Stimulated activated naive CD8-positive, alpha-beta T cell treated with anti-CD3 and anti-CD28 coated beads, Interleukin-15, amount 100 ng/mL, for 72 hours (primary cell): ENCODE data around the gene TRIM24.
"Not testable (repeated sequence)": the region's sequence is repeated elsewhere in the genome, so short reads cannot be mapped to it uniquely, and the experiment has no call there.

ENCODE experiments used
- ATAC-seq: fragments of 150-1000 bp; cut with Tn5 transposase; 2 replicates; pipeline ENCODE4 v1.10.0; 2021; ENCODE audit warnings: mild to moderate bottlenecking, moderate library complexity
- DNase-seq, 2 donors: peaks; one replicate each; pipeline ENCODE4 v3.0.0; 2021 to 2022
- H3K27ac Mint-ChIP-seq, 2 donors: one replicate each; pipeline ENCODE4 v1.8.0; 2022; ENCODE audit warnings: mild to moderate bottlenecking in 2 of 2, mixed read lengths in 2 of 2, moderate library complexity in 2 of 2
- H3K27me3 Mint-ChIP-seq: one replicate; pipeline ENCODE4 v1.8.0; 2022; ENCODE audit warnings: mixed read lengths
- H3K4me1 Mint-ChIP-seq: one replicate; pipeline ENCODE4 v1.8.0; 2022; ENCODE audit warnings: mild to moderate bottlenecking, mixed read lengths
- H3K4me3 Mint-ChIP-seq, 2 donors: one replicate each; pipeline ENCODE4 v1.8.0; 2022; ENCODE audit warnings: mild to moderate bottlenecking in 2 of 2, mixed read lengths in 2 of 2, moderate library complexity in 1 of 2
- H3K9me3 Mint-ChIP-seq, 2 donors: one replicate each; pipeline ENCODE4 v1.8.0; 2022; ENCODE audit warnings: mixed read lengths in 2 of 2

Gene TRIM24

DNA sequence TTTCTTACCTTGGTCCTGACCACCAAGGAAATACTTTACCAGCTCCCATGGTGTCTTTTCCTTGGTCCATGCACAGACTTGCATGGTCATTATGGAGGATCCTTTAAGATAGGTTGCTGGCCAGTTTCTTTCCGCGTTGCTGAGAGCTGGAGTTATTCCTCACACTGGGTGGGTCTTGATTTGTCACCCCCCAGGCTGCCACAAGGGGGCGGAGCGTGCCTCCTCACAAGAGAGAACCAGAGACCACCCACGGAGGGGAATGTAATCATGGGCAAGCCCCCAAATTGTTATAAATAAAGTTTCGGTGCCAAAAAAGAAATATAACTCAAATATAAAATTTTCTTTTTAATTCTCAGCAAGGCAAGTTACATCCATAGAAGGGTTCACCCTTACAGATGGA, 10.5 kb upstream of the TRIM24 start:
- Mint-ChIP-seq H3K9me3 (no peaks in the 10 kb centered on the region), H3K4me3 (no peak overlapping the region), H3K4me1 (no peaks in the 10 kb centered on the region), H3K27me3 (no peaks in the 10 kb centered on the region), H3K27ac (no peak overlapping the region)
- DNase-seq (peak; percentile 18 to 28), ATAC-seq (no peak)

DNA sequence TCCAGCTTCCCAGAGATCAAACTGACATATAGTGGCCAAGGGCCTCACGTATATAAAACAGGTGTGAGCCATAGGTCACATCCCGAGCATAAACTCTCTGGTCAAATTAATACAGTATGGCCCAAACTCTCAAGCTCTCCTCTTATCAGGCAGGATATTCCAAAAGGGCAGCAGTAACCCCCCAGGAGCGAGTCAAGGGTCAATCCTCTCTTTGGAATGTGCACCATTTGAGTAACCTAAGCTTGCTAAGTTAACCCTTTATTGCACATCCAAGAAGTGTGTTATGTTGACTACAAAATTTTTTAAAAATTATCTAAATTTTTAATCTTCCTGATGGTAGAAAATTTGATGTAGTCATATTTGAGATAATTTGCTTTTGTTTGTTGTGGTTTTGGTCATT, 4.5 kb upstream of the TRIM24 start:
- ATAC-seq (no peak), DNase-seq (no peak)
- H3K9me3 Mint-ChIP-seq: no peaks in the 10 kb centered on the region
- H3K4me3 Mint-ChIP-seq: no peak overlapping the region
- H3K4me1 Mint-ChIP-seq: peaks cover 6% of the 10 kb centered on the region
- H3K27me3 Mint-ChIP-seq: no peaks in the 10 kb centered on the region
- no peak overlapping the region for H3K27ac Mint-ChIP-seq

DNA sequence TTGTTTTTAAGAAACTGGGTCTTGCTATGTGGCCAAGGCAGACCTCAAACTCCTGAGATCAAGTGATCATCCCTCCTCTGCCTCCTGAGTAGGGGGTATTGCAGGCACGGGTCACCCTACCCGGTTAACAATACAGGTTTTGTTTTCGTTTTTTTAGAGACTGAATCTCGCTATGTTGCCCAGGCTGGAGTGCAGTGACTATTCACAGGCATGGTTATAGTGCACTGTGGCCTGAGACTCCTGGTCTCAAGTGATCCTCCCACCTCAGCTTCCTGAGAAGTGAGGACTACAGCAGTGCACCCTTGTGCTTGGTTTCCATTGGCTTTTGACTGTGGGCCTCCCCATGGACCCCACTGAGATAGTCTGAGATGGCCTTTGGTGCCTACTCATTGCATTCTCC, 3.8 kb upstream of the TRIM24 start:
- Mint-ChIP-seq H3K4me1 (peaks cover 6% of the 10 kb centered on the region), H3K27ac (no peak overlapping the region), H3K4me3 (no peak overlapping the region), H3K9me3 (no peaks in the 10 kb centered on the region), H3K27me3 (no peaks in the 10 kb centered on the region)
- DNase-seq: no peak
- no peak for ATAC-seq

DNA sequence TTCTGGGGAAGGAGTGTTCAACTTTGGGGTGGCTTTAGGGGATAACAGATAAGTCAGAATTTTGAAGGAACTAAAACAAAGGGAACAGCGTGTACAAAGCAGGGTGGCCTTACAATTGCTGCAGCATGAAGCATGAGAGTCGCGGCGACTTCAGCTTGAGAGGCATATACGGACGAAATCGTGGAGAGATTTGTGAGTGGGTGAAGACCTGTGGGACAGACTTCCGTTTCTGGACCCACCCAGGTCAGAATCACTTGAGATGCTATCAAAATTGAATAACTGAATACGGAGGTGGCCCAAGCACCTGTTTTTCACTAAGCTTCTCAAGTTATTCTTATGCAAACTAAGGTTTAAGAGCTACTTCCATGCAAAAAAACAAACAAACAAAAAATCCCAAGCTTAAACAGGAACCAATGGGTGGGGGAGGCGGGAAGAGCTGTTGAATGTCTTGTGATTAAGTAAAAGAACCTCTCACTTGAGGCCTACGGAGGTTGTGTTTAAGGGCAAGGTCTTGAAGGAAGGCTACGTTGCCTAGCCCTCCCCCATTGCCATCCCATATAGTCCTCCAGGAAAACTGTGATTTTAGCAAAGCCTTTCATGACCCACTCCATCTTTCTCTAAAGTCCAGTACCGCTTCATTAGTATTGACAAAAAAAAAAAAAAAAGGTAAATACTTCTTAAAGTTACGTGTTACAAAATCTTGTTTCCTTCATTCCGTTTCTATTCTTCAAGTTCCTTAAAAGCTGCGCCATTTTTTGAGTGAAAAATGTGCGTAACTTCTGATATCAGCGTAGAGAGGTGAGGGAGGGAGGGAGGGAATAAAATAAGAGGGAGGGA, 1.3 kb upstream of the TRIM24 start:
- no peak for DNase-seq
- Mint-ChIP-seq H3K27me3 (no peaks in the 10 kb centered on the region), H3K4me3 (peak overlapping the region; percentile 10 to 47), H3K9me3 (no peaks in the 10 kb centered on the region), H3K27ac (no peak overlapping the region), H3K4me1 (peaks cover 19% of the 10 kb centered on the region)
- ATAC-seq: no peak

DNA sequence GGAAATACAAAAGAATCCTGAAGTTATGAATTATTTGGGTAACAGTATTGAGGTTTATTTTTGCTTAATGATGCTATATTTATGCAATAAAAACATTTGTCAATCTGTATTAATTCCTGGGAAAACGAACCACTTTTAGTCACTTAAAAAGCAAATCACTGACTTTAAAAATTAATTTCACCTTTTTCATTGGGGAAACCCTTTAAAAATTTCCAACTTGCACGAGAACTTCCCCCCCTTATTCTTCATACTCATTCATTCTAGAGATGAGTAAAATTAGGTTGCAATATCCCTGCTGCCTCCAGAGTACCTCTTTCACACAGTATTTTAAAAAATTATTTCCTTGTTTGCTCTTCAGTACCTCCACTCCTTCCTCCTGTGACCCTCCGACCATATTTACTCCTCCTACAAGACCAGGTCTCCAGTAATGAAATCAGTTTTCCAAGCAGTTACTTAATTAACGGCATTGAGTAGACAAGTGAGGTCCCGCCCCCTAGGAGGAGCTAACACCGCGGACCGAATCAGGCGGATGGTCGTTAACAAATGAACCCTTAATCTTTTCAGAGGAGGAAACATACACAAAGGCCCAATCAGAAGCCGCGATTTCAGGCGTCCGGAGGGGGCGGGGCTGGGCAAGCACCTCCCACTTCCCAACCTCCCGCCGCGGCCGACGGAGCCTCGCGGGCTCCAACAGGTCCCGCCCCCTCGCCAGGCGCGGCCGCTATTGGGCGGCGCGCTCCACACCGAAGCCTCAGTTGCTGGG, 465 bp upstream of the TRIM24 start:
- ATAC-seq (peak; percentile 88), DNase-seq (peak; percentile 98 to 99)
- H3K9me3 Mint-ChIP-seq: no peaks in the 10 kb centered on the region
- H3K4me1 Mint-ChIP-seq: peaks cover 25% of the 10 kb centered on the region
- peak overlapping the region; percentile 72 to 86 for H3K4me3 Mint-ChIP-seq
- no peaks in the 10 kb centered on the region for H3K27me3 Mint-ChIP-seq
- peak overlapping the region; percentile 2 to 36 for H3K27ac Mint-ChIP-seq

DNA sequence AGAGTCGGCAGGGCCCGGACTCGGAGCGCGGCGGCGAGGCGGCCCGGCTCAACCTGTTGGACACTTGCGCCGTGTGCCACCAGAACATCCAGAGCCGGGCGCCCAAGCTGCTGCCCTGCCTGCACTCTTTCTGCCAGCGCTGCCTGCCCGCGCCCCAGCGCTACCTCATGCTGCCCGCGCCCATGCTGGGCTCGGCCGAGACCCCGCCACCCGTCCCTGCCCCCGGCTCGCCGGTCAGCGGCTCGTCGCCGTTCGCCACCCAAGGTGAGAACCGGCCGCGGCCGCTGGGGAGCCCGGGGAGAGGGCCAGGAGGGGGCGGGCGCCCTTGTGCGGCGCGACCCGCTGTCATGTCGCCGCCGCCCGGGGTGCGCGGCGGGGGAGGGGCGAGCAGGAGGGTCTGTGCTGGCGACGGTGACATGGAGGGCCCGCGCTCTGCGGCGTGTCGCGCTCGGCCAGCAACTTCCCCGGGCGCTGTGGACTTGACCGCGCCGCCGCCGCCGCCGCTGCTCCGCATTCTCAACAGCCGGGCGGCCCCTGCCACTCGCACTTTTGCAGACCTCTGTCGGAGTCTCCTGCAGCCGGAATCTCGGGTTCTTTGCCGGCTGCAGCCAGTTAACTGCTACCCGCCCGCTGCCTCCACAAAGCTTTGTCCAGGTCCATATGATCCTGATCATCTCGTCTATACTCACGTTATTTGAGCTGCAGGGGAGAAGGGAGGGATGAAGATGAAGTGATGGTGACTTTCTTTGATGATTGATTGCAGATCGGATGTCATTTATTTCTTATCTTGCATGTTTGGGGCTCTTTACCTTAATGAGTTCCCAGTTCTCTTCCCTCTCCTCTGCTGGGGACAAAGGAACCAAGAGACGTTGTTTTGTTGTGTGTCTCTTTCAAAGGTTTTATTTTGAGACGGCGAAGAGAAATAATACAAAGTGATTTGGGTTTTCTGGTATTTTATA, 869 bp downstream of the TRIM24 start:
- Mint-ChIP-seq H3K4me1 (peaks cover 36% of the 10 kb centered on the region), H3K4me3 (peak overlapping the region; percentile 86 to 94), H3K27me3 (no peaks in the 10 kb centered on the region), H3K27ac (peak overlapping the region; percentile 80 to 93), H3K9me3 (no peaks in the 10 kb centered on the region)
- ATAC-seq (peak; percentile 47), DNase-seq (peak; percentile 67 to 72)

DNA sequence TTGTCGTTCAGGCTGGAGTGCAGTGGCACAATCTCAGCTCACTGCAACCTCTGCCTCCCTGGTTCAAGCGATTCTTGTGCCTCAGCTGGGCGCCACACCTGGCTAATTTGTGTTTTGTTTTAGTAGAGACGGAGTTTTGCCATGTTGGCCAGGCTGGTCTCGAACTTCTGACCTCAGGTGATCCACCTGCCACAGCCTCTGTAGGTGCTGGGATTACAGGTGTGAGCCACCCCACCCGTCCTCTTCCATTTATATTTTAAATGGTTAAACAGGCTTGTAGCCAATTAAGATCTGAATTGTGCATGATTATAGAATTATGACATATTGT, 3.2 kb downstream of the TRIM24 start:
- not testable (repeated sequence) for H3K9me3 Mint-ChIP-seq, DNase-seq, H3K27ac Mint-ChIP-seq, ATAC-seq, H3K27me3 Mint-ChIP-seq
- H3K4me1 Mint-ChIP-seq: peaks cover 42% of the 10 kb centered on the region
- peak overlapping the region; percentile 40 to 47 for H3K4me3 Mint-ChIP-seq

DNA sequence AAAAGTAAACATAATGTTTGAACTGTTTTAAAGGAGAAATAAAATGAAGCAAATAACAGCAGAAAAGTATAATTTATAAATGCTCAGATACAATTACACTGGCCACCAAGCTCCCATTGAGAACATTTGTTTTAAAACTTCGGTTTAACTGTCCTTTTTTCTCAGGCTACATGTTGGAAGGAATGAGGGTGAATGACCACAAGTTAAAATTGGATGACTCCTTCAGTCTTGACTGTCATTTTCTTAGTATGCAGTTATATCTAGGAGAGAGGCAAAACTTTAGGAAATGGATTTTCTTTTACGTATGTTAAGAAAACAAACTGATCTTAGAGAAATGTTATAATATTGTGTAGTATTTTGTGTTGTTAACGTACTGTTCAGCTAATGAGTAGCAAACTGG, 5.0 kb downstream of the TRIM24 start:
- H3K4me1 Mint-ChIP-seq: peaks cover 50% of the 10 kb centered on the region
- no peaks in the 10 kb centered on the region for H3K27me3 Mint-ChIP-seq
- H3K9me3 Mint-ChIP-seq: no peaks in the 10 kb centered on the region
- no peak for DNase-seq
- H3K4me3 Mint-ChIP-seq: no peak overlapping the region
- no peak for ATAC-seq
- H3K27ac Mint-ChIP-seq: no peak overlapping the region

DNA sequence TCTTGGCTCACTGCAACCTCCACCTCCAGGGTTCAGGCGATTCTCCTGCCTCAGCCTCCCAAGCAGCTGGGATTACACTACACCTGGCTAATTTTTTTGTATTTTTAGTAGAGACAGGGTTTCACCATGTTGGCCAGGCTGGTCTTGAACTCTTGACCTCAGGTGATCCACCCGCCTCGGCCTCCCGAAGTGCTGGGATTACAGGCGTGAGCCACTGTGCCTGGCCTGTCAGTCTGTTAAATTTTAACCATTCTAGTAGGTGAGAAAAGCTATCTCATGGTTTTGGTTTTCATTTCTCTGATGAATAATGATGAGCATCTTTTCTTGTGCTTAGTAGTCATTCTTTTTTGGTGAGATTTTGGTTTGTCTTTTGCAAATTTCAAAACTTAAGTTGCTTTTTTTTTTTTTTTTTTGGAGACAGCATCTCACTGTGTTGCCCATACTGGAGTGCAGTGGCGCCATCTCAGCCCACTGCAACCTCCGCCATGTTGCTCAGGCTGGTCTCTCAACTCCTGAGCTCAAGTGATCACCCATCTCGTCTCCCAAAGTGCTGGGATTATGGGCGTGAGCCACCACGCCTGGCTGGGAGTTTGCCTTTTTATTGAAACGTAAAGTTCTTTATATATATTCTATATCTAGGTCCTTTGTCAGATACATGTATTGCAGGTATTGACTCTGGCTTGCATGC, 6.2 kb downstream of the TRIM24 start:
- H3K4me3 Mint-ChIP-seq, ATAC-seq, H3K27me3 Mint-ChIP-seq, DNase-seq, H3K9me3 Mint-ChIP-seq: not testable (repeated sequence)
- Mint-ChIP-seq H3K4me1 (peaks cover 57% of the 10 kb centered on the region), H3K27ac (peak overlapping the region in 1 of 2 donors; percentile 61)

DNA sequence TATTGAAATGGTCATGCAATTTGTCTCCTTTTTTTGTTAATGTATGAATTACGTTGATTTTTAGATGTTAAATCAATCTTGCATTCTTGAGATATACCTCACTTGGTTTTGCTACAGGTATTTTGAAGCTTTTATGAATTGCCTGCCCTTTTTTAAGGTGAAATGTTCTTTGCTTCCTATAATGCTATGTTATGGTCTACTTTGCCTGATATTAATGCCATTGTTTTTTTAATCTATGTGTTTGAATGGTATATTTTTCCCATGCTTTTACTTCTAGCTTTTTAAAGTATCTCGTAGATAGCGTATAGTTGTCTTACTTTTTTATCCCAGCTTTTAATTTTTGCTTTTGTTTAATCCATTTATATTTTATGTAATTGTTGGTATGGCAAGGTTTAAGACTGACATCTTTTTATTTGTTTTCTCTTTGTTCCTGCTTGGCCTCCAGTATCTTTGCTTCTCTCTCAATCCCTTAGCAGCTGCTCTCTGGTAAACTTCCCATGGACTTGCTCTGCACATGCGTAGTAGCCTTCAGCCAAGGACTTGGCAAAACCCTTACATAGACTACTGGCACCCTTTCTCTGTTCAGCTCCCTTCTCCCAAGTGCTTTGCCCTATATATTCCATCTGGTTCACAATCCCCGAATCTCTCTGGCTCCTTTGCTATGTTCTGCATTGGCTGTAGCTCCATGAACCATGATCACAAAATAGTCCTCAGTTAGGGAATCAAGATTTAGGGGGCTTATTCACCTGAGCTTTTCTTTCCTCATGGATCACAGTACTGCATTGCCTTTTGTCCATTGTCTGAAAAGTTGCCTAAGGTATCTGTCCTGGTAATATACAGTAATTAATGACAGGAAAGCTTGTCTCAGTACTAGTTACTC, 8.4 kb downstream of the TRIM24 start:
- ATAC-seq: no peak
- peak overlapping the region in 1 of 2 donors; percentile 21 for H3K27ac Mint-ChIP-seq
- no peaks in the 10 kb centered on the region for H3K27me3 Mint-ChIP-seq
- no peaks in the 10 kb centered on the region for H3K9me3 Mint-ChIP-seq
- no peak overlapping the region for H3K4me3 Mint-ChIP-seq
- H3K4me1 Mint-ChIP-seq: peaks cover 55% of the 10 kb centered on the region
- no peak for DNase-seq

DNA sequence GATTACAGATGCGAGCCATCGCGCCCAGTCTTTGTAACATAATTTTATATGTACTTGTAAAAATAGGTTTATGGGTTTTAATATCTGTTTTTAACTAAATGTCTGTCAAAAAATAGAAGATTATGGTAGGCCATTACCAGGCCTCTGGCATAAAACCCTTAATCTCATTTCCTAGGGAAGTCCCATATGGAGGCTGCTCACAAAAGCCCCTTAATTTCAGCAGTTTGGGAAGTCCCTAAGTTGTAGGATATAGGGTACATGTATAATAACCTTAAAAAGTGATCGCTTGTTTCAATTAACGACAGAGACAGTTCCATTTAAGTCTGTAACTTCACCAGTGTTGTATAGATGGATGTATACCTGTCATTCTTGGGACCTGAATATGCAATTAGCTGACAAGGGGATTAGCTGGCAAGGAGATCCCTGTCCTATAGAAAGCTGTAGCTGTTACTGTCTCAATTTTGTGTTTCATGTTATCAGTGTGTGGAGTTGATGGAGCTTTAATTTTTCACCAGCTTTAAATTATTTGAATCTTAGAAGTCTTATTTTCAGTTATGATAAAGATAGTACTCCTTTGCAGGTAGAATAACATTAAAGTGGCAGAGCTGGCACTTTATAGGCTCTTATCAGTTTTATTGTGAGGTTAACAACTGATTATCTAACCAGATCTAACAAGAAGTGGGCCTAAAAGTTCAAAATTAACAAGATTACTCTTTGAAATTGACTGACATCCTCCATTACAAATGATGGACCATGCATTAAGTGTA, 10.5 kb downstream of the TRIM24 start:
- ATAC-seq (no peak), DNase-seq (no peak)
- Mint-ChIP-seq H3K27ac (no peak overlapping the region), H3K27me3 (no peaks in the 10 kb centered on the region), H3K4me1 (peaks cover 50% of the 10 kb centered on the region), H3K9me3 (no peaks in the 10 kb centered on the region), H3K4me3 (no peak overlapping the region)

DNA sequence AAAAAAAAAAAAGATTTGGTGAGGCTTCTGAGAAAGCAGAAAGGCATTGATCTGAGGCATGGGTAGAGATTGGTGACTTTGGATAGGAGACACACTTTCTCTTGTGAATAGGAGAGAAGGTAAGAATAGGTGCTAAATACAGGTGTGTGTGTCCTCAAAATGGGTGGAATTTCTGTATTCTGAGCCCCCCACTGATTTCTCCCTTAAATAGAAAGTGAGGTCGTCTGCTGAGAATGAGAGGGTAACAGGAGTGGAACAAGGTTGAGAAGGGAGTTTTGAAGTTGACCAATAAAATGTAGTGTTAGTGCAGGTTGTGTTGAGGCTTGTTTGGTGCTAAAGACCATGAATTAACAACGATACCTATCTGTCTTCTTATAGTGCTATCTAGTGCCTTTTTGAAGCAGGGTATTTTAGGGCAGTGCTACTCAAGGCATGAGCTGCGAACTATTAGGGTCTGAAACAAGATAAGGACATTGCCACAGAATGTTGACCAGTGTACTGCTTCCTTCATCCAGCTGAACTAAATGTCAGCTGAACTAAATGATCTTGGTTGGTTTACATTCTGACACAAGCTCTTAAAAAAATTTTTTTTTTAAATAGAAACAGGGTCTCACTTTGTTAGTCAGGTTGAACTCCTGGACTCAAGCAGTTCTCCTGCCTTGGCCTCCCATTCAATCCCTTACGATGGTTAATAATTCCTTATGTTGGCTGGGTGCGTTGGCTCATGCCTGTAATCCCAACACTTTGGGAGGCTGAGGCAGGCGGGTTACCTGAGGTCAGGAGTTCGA, 12.4 kb downstream of the TRIM24 start:
- no peak for ATAC-seq
- H3K9me3 Mint-ChIP-seq: no peaks in the 10 kb centered on the region
- no peak overlapping the region for H3K4me3 Mint-ChIP-seq
- no peak overlapping the region for H3K27ac Mint-ChIP-seq
- DNase-seq: no peak
- peaks cover 55% of the 10 kb centered on the region for H3K4me1 Mint-ChIP-seq
- no peaks in the 10 kb centered on the region for H3K27me3 Mint-ChIP-seq

DNA sequence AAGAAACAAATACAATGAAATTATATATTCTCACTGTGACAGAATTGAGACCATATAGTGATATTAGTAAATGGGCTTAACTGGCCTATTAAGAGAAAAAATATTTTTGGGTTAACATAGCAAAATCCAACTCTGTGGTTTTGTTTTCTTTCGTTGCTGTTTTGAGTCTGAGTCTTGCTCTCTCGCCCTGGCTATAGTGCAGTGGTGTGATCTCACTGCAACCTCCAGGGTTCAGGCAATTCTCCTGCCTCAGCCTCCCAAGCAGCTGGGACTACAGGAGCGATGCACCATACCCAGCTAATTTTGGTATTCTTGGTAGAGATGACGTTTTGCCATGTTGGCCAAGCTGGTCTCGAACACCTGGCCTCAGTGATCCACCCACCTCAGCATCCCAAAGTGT, 15.3 kb downstream of the TRIM24 start:
- Mint-ChIP-seq H3K4me3 (no peak overlapping the region), H3K9me3 (no peaks in the 10 kb centered on the region), H3K27me3 (no peaks in the 10 kb centered on the region), H3K4me1 (peaks cover 59% of the 10 kb centered on the region), H3K27ac (no peak overlapping the region)
- ATAC-seq: no peak
- no peak for DNase-seq
